ENCODE data around the gene ZNF680.
"Not testable (repeated sequence)": the region's sequence is repeated elsewhere in the genome, so short reads cannot be mapped to it uniquely, and the experiment has no call there.

The ZNF680 gene

DNA sequence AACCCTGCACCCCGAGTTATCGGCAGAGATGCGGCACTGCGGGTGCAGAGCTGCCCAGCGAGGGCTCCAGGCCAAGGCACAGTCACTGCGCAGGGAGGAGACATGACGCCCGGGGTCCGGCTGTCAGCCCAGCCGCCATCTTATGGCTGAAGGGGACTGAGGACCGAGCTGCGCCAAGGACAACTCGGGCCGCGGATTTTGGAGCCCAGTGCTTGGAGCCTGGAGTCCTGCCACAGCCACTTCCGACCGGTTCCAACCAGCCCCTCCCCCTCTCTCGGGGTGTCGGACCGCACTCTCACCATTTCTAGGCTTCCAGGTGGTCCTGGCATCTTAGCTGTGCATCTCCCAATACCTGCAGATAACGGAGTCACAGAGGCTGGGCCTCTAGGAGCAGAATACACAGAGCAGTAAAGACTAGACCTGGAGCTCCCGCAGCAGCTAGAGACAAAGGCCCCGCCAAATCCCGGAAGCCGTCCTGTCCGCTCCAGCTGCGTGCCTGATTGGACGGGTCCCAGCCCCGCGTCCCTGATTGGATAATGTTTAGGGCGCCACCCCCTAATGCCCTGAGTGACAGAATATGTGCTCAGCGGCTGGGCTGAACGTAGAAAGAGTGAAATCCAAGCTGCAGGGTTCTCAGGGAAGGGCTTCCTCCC, at the start of gene ZNF680:
ZNF680 (minus strand) TSS at position 446 of the 653 bp plus-strand sequence; CDS start at position 329, 117 bp downstream.
- peak; percentile 92 for DNase-seq

DNA sequence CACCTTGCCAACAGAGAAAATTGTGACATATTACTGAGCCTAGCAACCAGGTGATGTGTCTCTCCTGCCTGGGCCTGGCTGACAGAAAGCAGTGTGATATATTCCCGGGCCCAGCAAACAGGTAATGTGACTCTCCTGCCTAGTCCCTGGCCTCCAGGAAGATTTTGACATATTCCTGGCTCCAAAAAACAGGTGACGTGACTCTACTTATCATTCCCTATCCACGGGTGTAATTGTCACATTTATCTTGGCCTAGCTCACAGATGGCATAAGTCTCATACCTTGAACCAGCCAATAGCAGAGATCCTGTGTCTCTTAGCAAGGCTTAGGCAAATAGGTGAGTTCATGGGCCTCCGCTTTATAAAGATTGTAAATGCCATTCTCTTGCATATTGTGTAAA, 49.6 kb upstream of the ZNF680 start:
- no peak for DNase-seq

DNA sequence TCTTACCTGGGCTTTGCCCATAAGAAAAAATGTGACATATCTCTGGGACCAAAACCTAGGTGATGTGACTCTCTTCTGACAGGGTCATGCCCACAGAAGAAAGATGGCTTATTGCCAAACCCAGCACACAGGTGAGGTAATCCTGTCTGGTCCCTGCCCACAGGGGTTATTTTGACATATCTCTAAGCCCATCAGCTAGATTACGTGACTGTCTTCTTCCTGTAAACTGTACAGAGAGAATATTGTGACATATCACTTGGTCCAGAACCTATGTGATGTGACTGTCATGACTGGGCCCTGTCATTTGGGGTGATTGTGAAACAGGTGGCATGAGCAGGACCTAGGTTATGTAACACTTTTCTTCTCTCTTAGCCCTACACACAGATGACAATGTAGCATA, 48.8 kb upstream of the ZNF680 start:
- no peak for DNase-seq

DNA sequence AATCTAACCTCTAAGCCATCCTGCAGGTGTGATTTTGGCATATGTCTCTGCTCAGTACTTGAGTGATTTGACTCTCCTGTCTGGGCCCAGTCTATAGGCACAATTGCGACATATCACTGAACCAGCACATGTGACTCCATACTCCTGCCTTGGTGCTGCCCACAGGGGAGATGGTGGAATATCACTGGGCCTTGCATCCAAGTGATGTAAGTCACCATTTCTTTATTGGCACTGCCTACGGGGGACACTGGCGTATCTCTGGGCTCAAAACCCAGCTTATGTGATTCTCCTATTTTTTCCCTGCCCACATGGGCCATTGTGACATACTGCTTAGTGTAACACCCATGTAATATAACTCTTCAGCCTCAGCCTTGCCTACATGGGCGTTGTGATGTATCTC, 48.1 kb upstream of the ZNF680 start:
- no peak for DNase-seq

DNA sequence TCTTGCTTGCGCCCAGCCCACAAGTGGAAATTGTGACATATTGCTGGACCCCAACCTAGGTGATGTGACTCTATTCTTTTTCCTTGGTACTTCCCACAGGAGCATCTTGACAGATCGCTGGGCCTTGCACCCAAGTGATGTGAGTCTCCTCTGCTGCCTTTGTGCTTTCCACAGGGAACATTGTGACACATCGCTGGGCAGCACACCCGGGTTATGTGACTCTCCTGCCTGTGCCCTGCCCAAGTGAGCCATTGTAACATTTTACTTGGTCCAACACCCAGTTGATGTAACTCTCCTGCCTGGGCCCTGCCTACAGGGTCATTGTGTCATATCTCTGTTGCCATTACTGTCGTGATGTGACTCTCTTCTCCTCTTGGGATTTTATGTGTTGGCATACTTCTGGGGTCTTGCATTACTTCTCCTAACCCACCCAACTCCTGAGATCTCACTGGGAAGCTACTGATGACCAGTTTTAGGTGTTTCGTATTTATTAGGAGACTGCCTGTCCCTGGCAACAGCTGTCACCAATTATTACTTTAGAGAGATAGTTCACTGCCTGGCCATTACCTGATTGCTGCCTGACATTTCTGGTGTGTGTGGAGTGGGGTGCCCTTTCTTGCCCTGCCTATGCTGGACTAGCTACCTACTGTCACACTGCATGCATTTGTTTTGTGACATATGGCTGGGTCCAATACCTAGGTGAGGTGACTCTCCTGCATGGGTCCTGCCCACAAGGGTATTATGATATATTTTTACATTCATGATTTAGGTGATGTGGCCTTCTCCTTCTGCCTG, 45.4 kb upstream of the ZNF680 start:
- DNase-seq = no peak

DNA sequence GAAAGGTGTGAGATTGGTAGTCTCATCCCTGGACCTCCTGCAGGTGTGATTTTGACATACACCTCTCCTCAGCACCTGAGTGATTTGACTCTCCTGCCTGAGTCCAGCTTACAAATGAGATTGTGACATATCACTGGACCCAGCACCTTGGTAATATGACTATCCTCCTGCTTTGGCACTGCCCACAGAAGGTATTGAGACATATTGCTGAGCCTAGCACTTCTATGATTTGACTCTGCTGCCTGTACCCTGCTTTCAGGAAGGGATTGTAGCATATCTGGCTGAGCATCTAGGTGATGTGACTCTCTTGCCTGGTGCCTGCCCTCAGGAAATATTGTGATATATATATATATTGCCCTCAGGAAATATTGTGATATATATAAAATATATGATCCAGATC, 43.5 kb upstream of the ZNF680 start:
- no peak for DNase-seq

DNA sequence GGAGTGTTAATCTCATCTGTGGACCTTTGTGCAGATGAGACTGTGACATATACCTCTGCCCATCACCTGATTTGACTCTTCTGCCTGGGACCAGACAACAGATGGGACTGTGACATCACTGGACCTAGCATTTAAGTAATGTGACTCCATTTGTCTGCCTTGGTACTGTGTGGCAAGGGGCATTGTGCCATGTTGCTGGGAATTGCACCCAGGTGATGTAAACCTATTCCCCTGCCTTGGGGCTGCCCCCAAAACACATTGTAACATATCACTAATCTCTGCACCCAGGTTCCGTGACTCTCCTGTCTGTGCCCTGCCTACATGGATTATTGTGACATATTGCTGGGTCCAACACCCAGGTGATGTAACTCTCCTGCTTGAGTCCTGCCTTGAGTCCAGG, 40.4 kb upstream of the ZNF680 start:
- DNase-seq = no peak

DNA sequence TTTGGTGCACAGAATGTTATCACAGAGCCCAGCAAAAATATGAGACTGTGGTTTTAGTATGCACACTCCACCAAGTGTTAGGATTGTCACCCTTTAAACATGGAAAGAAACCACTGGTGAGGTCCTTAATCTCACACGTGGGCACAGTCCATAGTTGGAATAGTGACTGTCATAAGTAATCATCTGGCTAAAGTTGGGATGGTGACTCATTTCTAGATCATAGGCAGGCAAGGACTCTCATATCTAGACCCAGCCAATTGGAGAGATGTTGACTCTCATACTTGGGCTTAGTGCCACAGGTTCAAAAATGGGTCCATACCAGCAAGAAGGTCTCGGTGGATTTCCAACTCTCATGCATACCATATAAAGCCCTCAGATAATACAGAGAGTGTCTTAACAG, 39.6 kb upstream of the ZNF680 start:
- DNase-seq = no peak

DNA sequence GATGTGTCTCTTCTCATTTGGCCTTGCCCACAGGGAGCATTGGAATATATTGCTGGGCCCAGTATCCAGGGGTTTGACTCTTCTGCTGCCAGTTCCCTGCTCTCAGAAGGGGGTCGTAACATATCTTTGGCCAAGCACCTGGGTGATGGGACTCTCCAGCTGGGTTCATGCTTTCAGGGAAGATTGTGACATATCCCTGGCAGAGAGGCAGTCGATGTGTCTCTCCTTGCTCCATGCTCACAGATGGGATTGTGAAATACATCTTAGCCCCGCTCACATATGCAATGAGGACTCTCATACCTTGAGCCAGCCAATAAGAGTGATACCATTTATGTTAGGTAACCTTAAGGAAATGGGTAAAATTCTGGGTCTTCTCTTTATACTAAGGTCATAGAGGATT, 39.2 kb upstream of the ZNF680 start:
- no peak for DNase-seq

DNA sequence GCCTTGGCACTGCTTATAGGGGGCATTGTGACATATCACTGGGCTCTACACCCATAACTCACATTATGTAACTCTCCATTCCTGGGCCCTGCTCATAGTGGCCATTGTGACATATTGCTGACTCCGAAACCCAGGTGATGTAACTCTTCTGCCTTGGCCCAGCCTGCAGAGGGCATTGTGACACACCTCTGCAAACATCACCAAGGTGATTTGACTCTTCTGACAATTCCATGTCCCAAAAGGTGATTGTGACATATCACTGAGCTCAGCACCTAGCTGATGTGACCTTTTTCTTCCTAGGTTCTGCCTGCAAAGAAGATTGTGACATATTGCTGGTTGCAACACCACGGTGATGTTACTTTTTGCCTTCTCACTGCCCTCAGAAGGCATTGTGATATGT, 36.5 kb upstream of the ZNF680 start:
- no peak for DNase-seq

DNA sequence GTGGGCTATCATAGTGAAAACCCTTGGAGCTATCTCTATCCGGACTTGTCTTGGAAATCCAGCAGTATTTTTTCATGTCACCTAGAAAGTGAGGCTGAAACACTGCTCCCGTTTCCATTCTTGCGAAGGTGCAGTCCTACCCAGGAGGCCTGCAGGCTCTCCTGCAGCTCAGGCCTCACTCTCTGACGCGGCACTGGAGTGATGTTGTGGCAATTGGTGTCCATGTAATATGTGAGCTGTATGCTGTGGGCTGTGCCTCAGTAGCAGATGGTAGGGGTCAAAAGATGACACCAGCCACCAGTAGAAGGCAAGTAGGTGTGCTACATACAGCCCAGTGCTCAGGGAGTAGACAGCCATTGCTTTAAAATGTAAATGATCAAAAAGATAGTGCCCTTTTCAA, 28.1 kb upstream of the ZNF680 start:
- DNase-seq = no peak

DNA sequence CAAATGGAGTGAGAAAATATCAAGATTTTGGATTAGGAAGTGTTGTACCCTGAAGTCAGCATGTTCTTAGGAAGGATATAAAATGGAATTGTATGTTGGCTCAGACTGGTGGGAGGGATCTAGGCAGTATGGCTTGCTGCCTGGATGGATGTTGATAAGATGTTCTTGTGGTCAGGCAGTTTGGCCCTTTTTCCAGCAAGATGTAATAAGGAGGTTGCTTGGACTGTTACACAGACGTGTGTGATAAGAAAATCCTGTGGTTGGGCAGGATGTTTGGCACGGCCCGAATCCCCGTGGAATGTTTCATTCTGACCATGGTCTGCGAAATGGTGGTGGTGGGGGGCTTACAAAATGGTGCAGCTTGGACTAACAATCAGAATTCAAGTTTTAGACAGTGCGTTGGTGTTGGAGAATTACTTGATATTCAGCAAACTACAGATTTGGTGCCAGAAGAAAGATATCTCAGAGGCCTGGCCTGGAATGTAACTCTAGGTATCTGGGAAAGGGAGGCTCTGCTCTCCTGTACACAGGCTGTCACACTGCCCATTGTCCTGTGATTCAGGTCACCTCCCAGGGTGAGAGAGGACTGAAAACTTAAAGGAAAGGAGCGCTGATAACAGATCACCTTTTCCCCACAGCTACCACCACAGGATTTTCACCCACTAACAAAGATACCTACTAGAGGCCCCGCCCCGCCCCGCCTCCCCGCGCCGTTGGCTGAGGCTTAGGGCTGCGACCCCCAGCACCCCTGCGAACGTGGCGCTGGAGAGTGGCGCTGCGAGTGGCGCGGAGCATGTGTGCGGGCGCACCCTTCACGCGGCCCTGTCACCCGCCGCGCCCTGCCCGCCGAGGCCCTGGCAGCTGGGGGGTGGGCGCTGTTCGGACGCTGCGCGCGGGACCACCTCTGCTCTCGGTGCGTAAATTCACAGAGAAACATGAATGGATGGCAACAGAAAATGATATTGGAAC, 19.3 kb upstream of the ZNF680 start:
- DNase-seq = no peak

DNA sequence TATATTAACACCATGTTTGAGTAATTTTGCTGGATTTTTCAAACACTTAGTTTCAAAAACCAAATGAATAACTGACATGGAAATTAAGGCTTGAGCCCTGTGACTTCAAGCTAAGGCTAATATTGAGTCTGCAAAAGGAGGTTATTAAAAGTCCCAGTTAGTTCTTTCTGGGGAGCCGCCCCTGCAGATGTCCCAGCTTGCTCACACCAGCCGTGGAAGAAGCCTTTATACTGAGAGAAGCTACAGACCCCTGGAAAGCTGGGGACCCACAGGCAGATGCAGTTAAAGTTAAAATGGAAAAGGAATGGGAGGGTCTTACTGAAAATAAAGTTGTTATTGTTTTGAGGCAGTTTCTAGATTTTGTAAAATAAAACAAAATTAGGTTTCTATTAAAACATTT, 18.5 kb upstream of the ZNF680 start:
- DNase-seq = no peak

DNA sequence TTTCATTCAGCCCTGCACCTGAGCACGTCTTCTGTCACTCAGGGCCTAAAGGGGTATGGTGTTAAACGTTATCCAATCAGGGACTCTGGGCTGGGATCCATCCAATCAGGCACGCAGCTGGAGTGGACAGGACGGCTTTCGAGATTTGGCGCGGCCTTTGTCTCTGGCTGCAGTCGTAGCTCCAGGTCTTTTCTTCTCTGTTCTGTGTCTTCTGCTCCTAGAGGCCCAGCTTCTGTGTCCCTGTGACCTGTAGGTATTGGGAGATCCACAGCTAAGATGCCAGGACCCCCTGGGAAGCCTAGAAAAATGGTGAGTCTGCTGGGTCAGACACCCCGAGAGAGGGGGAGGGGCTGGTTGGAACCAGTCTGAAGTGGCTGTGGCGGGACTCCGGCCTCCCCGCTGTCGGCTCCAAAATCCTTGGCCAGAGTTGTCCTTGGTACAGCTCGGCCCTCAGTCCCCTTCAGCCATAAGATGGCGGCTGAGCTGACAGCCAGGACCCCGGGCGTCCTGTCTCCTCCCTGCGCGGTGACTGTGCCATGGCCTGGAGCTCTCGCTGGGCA, 11.7 kb upstream of the ZNF680 start:
- DNase-seq = no peak

DNA sequence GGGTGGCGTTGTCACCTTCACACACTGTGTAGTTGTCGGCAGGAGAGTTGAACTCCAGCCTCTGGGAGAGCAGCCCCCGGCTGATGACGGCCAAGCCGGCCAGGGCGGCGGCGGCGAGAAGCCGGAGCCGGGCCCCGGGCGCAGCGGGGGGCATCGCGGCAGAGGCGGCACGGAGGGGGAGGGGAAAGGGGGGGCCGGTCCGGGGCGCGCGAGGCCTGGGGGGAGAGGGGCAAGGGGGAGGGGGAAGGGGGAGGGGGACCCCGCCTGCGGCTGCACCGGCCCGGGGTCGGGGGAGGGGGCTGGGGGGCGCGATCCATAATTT, 7.4 kb upstream of the ZNF680 start:
- not testable (repeated sequence) for DNase-seq

DNA sequence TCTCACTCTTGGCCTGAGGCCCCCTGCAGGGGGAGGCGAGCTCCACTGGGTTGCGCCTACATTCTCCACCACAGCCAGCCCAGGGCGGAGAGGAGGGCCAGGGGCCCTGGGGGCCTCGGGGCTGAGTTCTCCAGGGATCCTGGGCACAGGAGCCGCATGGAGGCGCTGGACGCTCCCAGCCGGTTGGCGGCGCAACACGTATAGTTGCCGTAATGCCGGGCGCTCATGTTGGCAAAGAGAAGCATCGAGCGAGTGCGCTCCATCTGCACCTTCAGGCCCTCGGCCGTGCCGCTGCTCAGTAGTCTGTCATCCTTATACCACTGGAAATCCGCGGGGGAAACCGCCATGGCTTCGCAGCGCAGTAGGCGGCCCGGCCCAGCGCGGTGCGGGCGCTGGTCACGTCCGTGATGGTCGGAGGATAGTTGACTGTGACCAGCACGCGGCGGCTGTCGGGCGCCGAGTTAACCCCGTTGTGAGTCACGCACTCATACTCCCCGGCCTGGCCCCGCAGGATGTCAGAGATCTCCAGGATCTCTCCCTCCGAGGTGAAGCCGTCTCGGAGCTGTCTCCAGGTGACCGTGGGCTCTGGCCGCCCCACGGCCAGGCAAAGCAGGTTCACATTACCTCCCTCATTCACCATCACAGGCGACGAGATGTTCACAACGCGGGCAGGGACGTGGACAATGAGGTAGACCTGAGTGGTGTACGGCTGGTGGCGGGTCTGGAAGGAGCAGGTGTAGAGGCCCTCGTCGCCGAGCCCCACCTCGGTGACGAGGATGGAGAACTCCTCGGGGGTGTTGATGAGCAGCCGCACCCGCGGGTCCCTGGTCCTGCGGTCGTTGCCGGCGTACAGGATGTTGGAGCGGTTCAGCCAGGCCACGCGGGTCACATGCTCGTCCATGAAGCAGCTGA, 6.8 kb upstream of the ZNF680 start:
- peak; percentile 23 for DNase-seq

DNA sequence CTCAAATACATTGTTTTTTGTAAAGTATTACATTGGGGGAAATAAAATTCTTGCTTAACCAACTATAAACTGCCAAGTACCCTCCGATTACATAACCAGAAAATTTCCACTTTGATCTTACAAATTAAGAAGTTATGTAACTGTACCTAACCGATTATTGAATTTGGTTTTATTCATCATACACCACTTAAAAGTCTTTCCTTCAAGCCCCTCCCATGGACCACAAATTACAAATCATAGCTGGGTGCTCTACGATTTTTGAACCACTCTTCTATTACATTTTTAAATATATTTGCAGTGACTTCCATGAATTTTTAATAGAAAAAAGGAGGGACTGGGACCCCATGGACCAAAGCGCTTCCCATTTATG, 630 bp downstream of the ZNF680 start:
- no peak for DNase-seq

DNA sequence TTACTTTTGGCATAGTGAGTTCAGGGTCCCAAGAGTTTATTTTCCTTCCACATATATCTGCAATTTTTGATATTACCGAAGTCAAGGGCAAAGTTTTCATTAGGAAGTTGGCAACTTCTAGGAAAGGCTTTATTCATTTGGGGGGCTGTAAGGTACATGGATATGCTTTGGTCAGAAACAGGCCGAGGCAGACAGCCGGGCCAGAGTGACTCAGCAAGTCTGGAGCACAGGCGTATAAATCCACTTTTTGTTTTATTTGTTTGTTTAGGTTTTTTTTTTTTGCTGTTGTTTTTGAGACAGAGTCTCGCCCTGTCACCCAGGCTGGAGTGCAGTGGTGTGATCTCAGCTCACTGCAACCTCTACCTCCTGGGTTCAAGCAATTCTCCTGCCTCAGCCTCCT, 3.7 kb downstream of the ZNF680 start:
- no peak for DNase-seq

DNA sequence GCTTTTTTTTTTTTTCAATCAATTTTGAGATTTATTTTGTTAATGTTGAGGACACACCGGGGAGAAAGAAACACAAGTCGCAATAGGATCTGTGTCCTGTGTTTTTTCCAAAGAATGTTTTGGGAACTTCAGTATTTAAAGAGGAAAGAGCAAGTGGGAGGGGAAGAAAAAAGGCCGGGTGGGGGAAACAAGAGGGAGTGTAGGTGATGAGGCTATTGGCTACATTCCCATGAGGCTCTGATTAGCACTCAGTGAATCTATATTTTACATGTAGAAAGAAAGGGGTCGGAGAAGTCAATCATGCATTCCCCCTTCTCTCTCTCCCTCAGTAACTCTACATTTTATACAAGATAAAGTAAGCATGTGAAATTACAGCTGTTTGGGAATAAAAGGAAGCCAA, 4.1 kb downstream of the ZNF680 start:
- no peak for DNase-seq

DNA sequence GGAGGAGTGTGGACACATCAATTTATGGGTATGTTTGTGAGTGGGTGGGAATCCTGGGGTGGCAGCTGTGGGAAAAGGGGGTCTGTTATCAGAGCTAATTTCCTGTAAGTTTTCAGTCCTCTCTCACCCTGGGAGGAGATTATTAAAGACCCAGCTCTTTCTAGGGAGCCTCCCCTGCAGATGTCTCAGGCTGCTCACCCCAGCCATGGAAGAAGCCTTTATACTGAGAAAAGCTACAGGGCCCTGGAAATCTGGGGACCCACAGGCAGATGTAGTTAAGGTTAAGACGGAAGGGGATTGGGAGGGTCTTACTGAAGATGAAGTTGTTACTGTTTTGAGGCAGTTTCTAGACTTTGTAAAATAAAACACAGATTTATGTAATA, 4.6 kb downstream of the ZNF680 start:
- DNase-seq = no peak

DNA sequence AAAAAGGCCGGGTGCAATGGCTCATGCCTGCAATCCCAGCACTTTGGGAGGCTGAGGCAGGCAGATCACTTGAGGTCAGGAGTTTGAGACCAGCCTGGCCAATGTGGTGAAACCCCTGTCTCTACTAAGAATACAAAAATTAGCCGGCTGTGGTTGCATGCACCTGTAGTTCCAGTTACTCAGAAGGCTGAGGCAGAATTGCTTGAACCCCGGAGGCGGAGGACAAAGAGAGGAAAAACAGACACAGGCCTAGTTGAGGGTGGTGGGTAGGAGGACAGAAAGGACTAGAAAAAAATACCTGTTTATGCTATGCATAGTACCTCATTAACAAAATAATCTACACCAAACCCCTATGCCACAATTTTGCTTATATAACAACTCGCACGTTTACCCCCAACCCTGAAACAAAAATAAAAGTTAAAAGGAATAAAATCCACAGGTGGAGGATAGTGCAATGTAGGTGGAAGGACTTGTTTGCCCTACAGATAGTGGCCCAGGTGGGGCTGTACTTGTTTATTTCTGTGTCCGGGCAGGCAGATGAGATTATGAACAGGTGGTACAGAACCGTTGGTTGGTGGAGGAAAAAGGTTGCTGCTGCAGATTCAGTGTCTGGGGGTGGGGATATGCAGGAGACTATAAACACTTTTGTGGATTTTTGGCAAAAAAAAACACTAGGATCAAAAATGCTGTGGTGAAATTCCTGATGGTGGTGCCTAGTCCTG, 5.1 kb downstream of the ZNF680 start:
- no peak for DNase-seq

DNA sequence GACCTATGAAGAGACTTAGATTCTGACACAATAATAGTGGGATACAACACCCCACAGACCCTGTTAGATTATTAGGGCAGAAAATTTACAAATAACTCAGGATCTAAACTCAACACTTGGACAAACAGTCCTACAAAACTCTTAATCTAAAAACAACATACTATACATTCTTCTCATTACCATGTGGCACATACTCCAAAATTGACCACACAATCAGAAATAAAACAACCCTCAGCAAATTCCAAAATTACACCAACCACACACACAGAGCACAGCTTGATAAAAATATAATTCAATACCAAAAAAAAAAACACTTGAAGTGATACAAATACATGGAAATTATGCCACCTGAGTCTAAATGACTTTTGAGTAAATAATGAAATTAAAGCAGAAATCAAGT, 7.8 kb downstream of the ZNF680 start:
- no peak for DNase-seq
